ENCODE results near the gene EYA4. TPM values are rescaled to one million over a fixed set of nuclear protein-coding genes. Genes with fewer than 3 reads are reported as not detected.

The EYA4 gene
- total and polyA plus RNA-seq, 2 of the 4 experiments (the other 2 are of a cell fraction), result 5.7 to 11.1 TPM

- Histone ChIP-seq H3K79me1 (ENCODE audit: low read depth in 1 of 2, low read length in 2 of 2) (peaks cover 0 to 4% of the 10 kb centered on the region in 2 experiments; a peak in 2 of 4 replicates), H4K8ac (ENCODE audit: low read depth in 2 of 2, low read length in 2 of 2) (no peak overlapping the region), H3K9me1 (ENCODE audit: insufficient read depth, low read length) (no peaks in the 10 kb centered on the region), H3K14ac (replicated peaks; ENCODE audit: low read depth, low read length) (no peak overlapping the region), H3K9ac (ENCODE audit: low read depth, low read length) (no peak overlapping the region), H3K9me3 (ENCODE audit: control insufficient read depth, insufficient read depth, low read length) (no peaks in the 10 kb centered on the region), H3K27ac (ENCODE audit: insufficient read depth, low read length) (no peak overlapping the region), H2AK9ac (replicated peaks; ENCODE audit: low read depth, low read length, poor library complexity) (no peak overlapping the region), H4K20me1 (ENCODE audit: insufficient read depth, low read length) (no peaks in the 10 kb centered on the region; the same call in 1 of the 2 replicates), H3K4me2 (ENCODE audit: low read depth, low read length) (no peak overlapping the region), H3K4me3 (ENCODE audit: insufficient read depth, low read depth, low read length) (no peak overlapping the region), H2AK5ac (ENCODE audit: low read depth, low read length) (no peak overlapping the region), H4K91ac (ENCODE audit: insufficient read depth, low read depth, low read length) (no peak overlapping the region), H2BK5ac (ENCODE audit: low read depth, low read length, poor library complexity, severe bottlenecking) (no peak overlapping the region), H3K56ac (ENCODE audit: extremely low read depth, insufficient read depth, low read length) (no peak overlapping the region), H2BK15ac (ENCODE audit: low read depth, low read length) (no peak overlapping the region), H2BK20ac (ENCODE audit: low read depth, low read length) (no peak overlapping the region), H3K18ac (ENCODE audit: low read depth, low read length) (no peak overlapping the region), H3K27me3 (ENCODE audit: control insufficient read depth, insufficient read depth, low read length) (no peaks in the 10 kb centered on the region), H2BK120ac (ENCODE audit: low read depth, low read length) (no peak overlapping the region), H2AFZ (replicated peaks; ENCODE audit: low read length, poor library complexity) (no peak overlapping the region), H3K4me1 (ENCODE audit: control insufficient read depth, insufficient read depth, low read length) (peaks cover 2% of the 10 kb centered on the region; the same call in 1 of the 2 replicates), H4K5ac (ENCODE audit: low read depth, low read length) (no peak overlapping the region), H3K4ac (ENCODE audit: low read depth, low read length) (no peak overlapping the region), H3K36me3 (ENCODE audit: control insufficient read depth, insufficient read depth, low read length) (no peaks in the 10 kb centered on the region; the same call in 1 of the 2 replicates), H3K23ac (ENCODE audit: low read depth, low read length) (no peak overlapping the region)
- no TSS peak for BruUV-seq (replicated peaks)
- intact Hi-C loops (cut with micrococcal nuclease) (no loop called here), in situ Hi-C loops (cut with MboI; ENCODE audit: low sequenced_read_pairs) (no loop called here), dilution Hi-C loops (cut with HindIII; ENCODE audit: low sequenced_read_pairs, unreplicated experiment) (no loop called here)
- ChIA-PET CTCF (no interaction called here), POLR2A (ENCODE audit: unreplicated experiment) (no interaction called here)
- TF ChIP-seq, protein P1, sequence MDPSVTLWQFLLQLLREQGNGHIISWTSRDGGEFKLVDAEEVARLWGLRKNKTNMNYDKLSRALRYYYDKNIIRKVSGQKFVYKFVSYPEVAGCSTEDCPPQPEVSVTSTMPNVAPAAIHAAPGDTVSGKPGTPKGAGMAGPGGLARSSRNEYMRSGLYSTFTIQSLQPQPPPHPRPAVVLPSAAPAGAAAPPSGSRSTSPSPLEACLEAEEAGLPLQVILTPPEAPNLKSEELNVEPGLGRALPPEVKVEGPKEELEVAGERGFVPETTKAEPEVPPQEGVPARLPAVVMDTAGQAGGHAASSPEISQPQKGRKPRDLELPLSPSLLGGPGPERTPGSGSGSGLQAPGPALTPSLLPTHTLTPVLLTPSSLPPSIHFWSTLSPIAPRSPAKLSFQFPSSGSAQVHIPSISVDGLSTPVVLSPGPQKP (IDR thresholded peaks at IDR 0.05; ENCODE audit: borderline replicate concordance, low read depth, low read length), result no peak
- TF ChIP-seq, protein P2, sequence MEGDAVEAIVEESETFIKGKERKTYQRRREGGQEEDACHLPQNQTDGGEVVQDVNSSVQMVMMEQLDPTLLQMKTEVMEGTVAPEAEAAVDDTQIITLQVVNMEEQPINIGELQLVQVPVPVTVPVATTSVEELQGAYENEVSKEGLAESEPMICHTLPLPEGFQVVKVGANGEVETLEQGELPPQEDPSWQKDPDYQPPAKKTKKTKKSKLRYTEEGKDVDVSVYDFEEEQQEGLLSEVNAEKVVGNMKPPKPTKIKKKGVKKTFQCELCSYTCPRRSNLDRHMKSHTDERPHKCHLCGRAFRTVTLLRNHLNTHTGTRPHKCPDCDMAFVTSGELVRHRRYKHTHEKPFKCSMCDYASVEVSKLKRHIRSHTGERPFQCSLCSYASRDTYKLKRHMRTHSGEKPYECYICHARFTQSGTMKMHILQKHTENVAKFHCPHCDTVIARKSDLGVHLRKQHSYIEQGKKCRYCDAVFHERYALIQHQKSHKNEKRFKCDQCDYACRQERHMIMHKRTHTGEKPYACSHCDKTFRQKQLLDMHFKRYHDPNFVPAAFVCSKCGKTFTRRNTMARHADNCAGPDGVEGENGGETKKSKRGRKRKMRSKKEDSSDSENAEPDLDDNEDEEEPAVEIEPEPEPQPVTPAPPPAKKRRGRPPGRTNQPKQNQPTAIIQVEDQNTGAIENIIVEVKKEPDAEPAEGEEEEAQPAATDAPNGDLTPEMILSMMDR (conservative IDR thresholded peaks at IDR 0.05; ENCODE audit: low read depth, low read length), result no peak
- no peak for TF ChIP-seq POLR2A (IDR thresholded peaks at IDR 0.05; ENCODE audit: low read depth, low read length)
- TF ChIP-seq RAD21 (IDR thresholded peaks at IDR 0.05; ENCODE audit: low read length), result no peak
- no peak for TF ChIP-seq NFE2L2 (IDR thresholded peaks at IDR 0.05; ENCODE audit: low read depth, low read length)
- TF ChIP-seq MXI1 (IDR thresholded peaks at IDR 0.05; ENCODE audit: borderline replicate concordance, low read depth, low read length), result no peak
- TF ChIP-seq SMC3 (IDR thresholded peaks at IDR 0.05; ENCODE audit: low read depth, low read length), result no peak
- no peak for TF ChIP-seq BHLHE40 (IDR thresholded peaks at IDR 0.05; ENCODE audit: low read depth, low read length)
- TF ChIP-seq RCOR1 (IDR thresholded peaks at IDR 0.05; ENCODE audit: insufficient replicate concordance, low read length), result no peak
- no peak for TF ChIP-seq FOS (IDR thresholded peaks at IDR 0.05; ENCODE audit: low read depth, low read length)
- TF ChIP-seq, protein P3, sequence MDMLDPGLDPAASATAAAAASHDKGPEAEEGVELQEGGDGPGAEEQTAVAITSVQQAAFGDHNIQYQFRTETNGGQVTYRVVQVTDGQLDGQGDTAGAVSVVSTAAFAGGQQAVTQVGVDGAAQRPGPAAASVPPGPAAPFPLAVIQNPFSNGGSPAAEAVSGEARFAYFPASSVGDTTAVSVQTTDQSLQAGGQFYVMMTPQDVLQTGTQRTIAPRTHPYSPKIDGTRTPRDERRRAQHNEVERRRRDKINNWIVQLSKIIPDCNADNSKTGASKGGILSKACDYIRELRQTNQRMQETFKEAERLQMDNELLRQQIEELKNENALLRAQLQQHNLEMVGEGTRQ (IDR thresholded peaks at IDR 0.05; ENCODE audit: low read depth, low read length), result no peak
- DNase-seq (peak; percentile 40), ATAC-seq (ENCODE audit: low read depth) (peak; percentile 61)
Measured at GRCh38 chr6:133396984-133397348, 155.8 kb downstream of the EYA4 start.

All from IMR-90 (cell line).